Right cardiac atrium (tissue), 5 donors: ENCODE results near the gene FCHSD2. TPM values are rescaled to one million over a fixed set of nuclear protein-coding genes. Genes with fewer than 3 reads are reported as not detected.
"Not testable (repeated sequence)": the region's sequence is repeated elsewhere in the genome, so short reads cannot be mapped to it uniquely, and the experiment has no call there.

Experiments
- ATAC-seq, 2 donors: fragments of 200-7000 bp; cut with Tn5 transposase; one replicate each; pipeline versions ENCODE4 v1.8.0 to v1.9.1; 2020; ENCODE audit warnings: moderate library complexity in 2 of 2, mild to moderate bottlenecking in 1 of 2
- DNase-seq, 3 donors: peaks; one replicate each; pipeline ENCODE4 v3.0.0-alpha.2; 2020
- H3K27ac ChIP-seq: one replicate; pipeline ENCODE4 v1.5.1; 2013; ENCODE audit warnings: mild to moderate bottlenecking, low read length, control low read depth, moderate library complexity
- H3K27me3 ChIP-seq: one replicate; pipeline ENCODE4 v1.6.1; 2013; ENCODE audit not compliant: control insufficient read depth, insufficient read depth
- H3K4me1 ChIP-seq: one replicate; pipeline ENCODE4 v1.6.1; 2013; ENCODE audit warnings: low read length; ENCODE audit not compliant: control insufficient read depth, insufficient read depth
- H3K4me3 ChIP-seq: one replicate; pipeline ENCODE4 v1.5.1; 2013; ENCODE audit warnings: low read length, control low read depth
- H3K9me3 ChIP-seq: one replicate; pipeline ENCODE4 v1.6.1; 2013; ENCODE audit warnings: low read length; ENCODE audit not compliant: control insufficient read depth
- WGBS: extraction: QIAGEN DNeasy Blood & Tissue Kit; methylation state at CpG from one replicate; pipeline ENCODE4 v1.1.7; 2013; 5-methylcytosine and 5-hydroxymethylcytosine counted together
- intact Hi-C, 4 donors: fragments of 100-400 bp; cut with DNase I; formaldehyde crosslinking; loops; one replicate each; pipeline versions ENCODE4 v1.11.0 to v1.14.0; 2022 to 2023
- polyA plus RNA-seq: library from polyadenylated mRNA; stranded (reverse); fragments of 200-250 nt; gene quantifications from one replicate; pipeline ENCODE4 v1.2.3, GENCODE V29; 2013
- total RNA-seq, 4 donors: library from RNA; stranded (reverse); fragmentation: NEBNext Ultra II Directional; extraction: Animal tissue kit (Norgen Biotek cat#: 25700); gene quantifications; one replicate each; pipeline ENCODE4 v1.2.1, GENCODE V29; 2021
- donor health status: healthy with polysubstance abuse.
- donor health status: DM: no; HTN: yes; CAD: no.
- donor health status: DM: no; HTN: no; CAD: no.
- donor health status: DM: no; HTN: yes; CAD: no; lungs with severe emphysema.
- donor health status: DM: yes; HTN: yes; CAD: no.

FCHSD2 gene
- total and polyA plus RNA-seq, 5 donors = 12.6 to 54.1 (median 36.2) TPM

- DNase-seq, ATAC-seq, H3K9me3 ChIP-seq, H3K27me3 ChIP-seq, H3K4me3 ChIP-seq, H3K27ac ChIP-seq, intact Hi-C loops, H3K4me1 ChIP-seq: not testable (repeated sequence)
- 96% methylated on average over 2 of the region's 2 CpGs for WGBS
These were observed 164.3 kb downstream of the FCHSD2 start for GRCh38 chr11:72977782-72978181.

GRCh38 chr11:72976522-72976892 is 165.6 kb downstream of the FCHSD2 start:
- intact Hi-C loops, H3K4me1 ChIP-seq, ATAC-seq, DNase-seq, H3K4me3 ChIP-seq, H3K27me3 ChIP-seq, H3K9me3 ChIP-seq: not testable (repeated sequence)
- 100% methylated on average over 1 of the region's 1 CpG for WGBS
- peak overlapping the region; percentile 45 for H3K27ac ChIP-seq

- peaks cover 3% of the 10 kb centered on the region for H3K4me1 ChIP-seq
- H3K27ac ChIP-seq = peak overlapping the region; percentile 45
- WGBS = 41% methylated on average over 3 of the region's 3 CpGs
- H3K4me3 ChIP-seq = no peak overlapping the region
- no peaks in the 10 kb centered on the region for H3K27me3 ChIP-seq
- ATAC-seq (peak; percentile 67 to 90), DNase-seq (no peak)
- intact Hi-C loops = no loop called here
- no peaks in the 10 kb centered on the region for H3K9me3 ChIP-seq
These were observed 166.2 kb downstream of the FCHSD2 start for GRCh38 chr11:72975778-72976521.

- no peaks in the 10 kb centered on the region for H3K27me3 ChIP-seq
- intact Hi-C loops = no loop called here
- no peak for ATAC-seq
- no peak for DNase-seq
- H3K9me3 ChIP-seq = no peaks in the 10 kb centered on the region
- H3K4me3 ChIP-seq = no peak overlapping the region
- no peak overlapping the region for H3K27ac ChIP-seq
- WGBS = 89% methylated on average over 3 of the region's 3 CpGs
- peaks cover 3% of the 10 kb centered on the region for H3K4me1 ChIP-seq
These were observed 167.5 kb downstream of the FCHSD2 start for GRCh38 chr11:72974487-72975205.

- intact Hi-C loops = no loop called here
- H3K27ac ChIP-seq = no peak overlapping the region
- H3K27me3 ChIP-seq = no peaks in the 10 kb centered on the region
- ATAC-seq (no peak), DNase-seq (no peak)
- no peak overlapping the region for H3K4me3 ChIP-seq
- H3K9me3 ChIP-seq = no peaks in the 10 kb centered on the region
- WGBS = 81% methylated on average over 6 of the region's 6 CpGs
- peaks cover 3% of the 10 kb centered on the region for H3K4me1 ChIP-seq
These were observed 169.5 kb downstream of the FCHSD2 start for GRCh38 chr11:72972496-72973128.

- intact Hi-C loops = no loop called here
- no peak overlapping the region for H3K4me3 ChIP-seq
- H3K27ac ChIP-seq = no peak overlapping the region
- peaks cover 3% of the 10 kb centered on the region for H3K4me1 ChIP-seq
- WGBS = 70% methylated on average over 6 of the region's 6 CpGs
- H3K9me3 ChIP-seq = no peaks in the 10 kb centered on the region
- DNase-seq (no peak), ATAC-seq (no peak)
- H3K27me3 ChIP-seq = no peaks in the 10 kb centered on the region
These were observed 170.7 kb downstream of the FCHSD2 start for GRCh38 chr11:72971192-72971967.

- Histone ChIP-seq H3K4me1 (peaks cover 3% of the 10 kb centered on the region), H3K27ac (peak overlapping the region; percentile 19), H3K9me3 (no peaks in the 10 kb centered on the region), H3K27me3 (no peaks in the 10 kb centered on the region), H3K4me3 (no peak overlapping the region)
- DNase-seq (no peak), ATAC-seq (no peak)
- WGBS = 76% methylated on average over 6 of the region's 6 CpGs
- intact Hi-C loops = no loop called here
These were observed 171.5 kb downstream of the FCHSD2 start for GRCh38 chr11:72970557-72971118.

GRCh38 chr11:72969894-72970335 is 172.2 kb downstream of the FCHSD2 start:
- peaks cover 3% of the 10 kb centered on the region for H3K4me1 ChIP-seq
- H3K27ac ChIP-seq = no peak overlapping the region
- H3K4me3 ChIP-seq = no peak overlapping the region
- DNase-seq = no peak
- no peaks in the 10 kb centered on the region for H3K27me3 ChIP-seq
- no peaks in the 10 kb centered on the region for H3K9me3 ChIP-seq
- no peak for ATAC-seq
- intact Hi-C loops = no loop called here

- H3K9me3 ChIP-seq = no peaks in the 10 kb centered on the region
- ATAC-seq (no peak), DNase-seq (no peak)
- no peak overlapping the region for H3K4me3 ChIP-seq
- no peaks in the 10 kb centered on the region for H3K27me3 ChIP-seq
- no peak overlapping the region for H3K27ac ChIP-seq
- intact Hi-C loops = no loop called here
- peaks cover 3% of the 10 kb centered on the region for H3K4me1 ChIP-seq
These were observed 173.7 kb downstream of the FCHSD2 start for GRCh38 chr11:72968390-72968789.

GRCh38 chr11:72965672-72966071 is 176.4 kb downstream of the FCHSD2 start:
- no peak for DNase-seq
- Histone ChIP-seq H3K9me3 (no peaks in the 10 kb centered on the region), H3K4me1 (no peaks in the 10 kb centered on the region)

More at GRCh38 chr11:72965672-72966071, 176.4 kb downstream of the FCHSD2 start:
- WGBS = 81% methylated on average over 1 of the region's 1 CpG
- Histone ChIP-seq H3K27me3 (no peaks in the 10 kb centered on the region), H3K4me3 (no peak overlapping the region), H3K27ac (no peak overlapping the region)
- intact Hi-C loops = no loop called here
- peak in 1 of 2 donors; percentile 47 for ATAC-seq
